Heart left ventricle (tissue), 16 donors: ENCODE measurements around the gene SLC35F1. TPM values are rescaled to one million over a fixed set of nuclear protein-coding genes. Genes with fewer than 3 reads are reported as not detected.
A peak's percentile ranks its signal among the peaks of the same experiment; 100 is the strongest.

ENCODE experiments used
- ATAC-seq, 4 donors: fragments of 200-7000 bp; cut with Tn5 transposase; one replicate each; pipeline ENCODE4 v1.9.1; 2020 to 2022; ENCODE audit warnings: moderate library complexity in 4 of 4, mild to moderate bottlenecking in 3 of 4, moderate number of reproducible peaks in 1 of 4
- DNase-seq, 5 donors: peaks; one replicate each; pipeline ENCODE4 v3.0.0-alpha.2; 2020
- H3K27ac ChIP-seq, 12 donors: fragments of 200-600 bp; sonication (generic) in 4 of 12; one replicate each; pipeline versions ENCODE4 v1.5.0 to v1.8.0; 2016 to 2022; ENCODE audit warnings: mild to moderate bottlenecking in 2 of 12
- H3K27me3 ChIP-seq, 9 donors: fragments of 200-600 bp; sonication (generic) in 2 of 9; one replicate each; pipeline versions ENCODE4 v1.5.1 to v1.8.0; 2016 to 2022; ENCODE audit warnings: mild to moderate bottlenecking in 3 of 9
- H3K36me3 ChIP-seq, 9 donors: fragments of 200-600 bp; sonication (generic) in 2 of 9; one replicate each; pipeline versions ENCODE4 v1.5.0 to v1.8.0; 2018 to 2022; ENCODE audit warnings: mild to moderate bottlenecking in 2 of 9
- H3K4me1 ChIP-seq, 12 donors: fragments of 200-600 bp; sonication (generic) in 4 of 12; one replicate each; pipeline versions ENCODE4 v1.5.0 to v1.8.0; 2016 to 2022; ENCODE audit warnings: mild to moderate bottlenecking in 3 of 12
- H3K4me3 ChIP-seq, 12 donors: fragments of 200-600 bp; sonication (generic) in 4 of 12; one replicate each; pipeline versions ENCODE4 v1.5.0 to v1.8.0; 2017 to 2022; ENCODE audit warnings: mild to moderate bottlenecking in 9 of 12, moderate library complexity in 4 of 12
- H3K9me3 ChIP-seq, 12 donors: fragments of 200-600 bp; sonication (generic) in 4 of 12; one replicate each; pipeline versions ENCODE4 v1.5.0 to v1.8.0; 2016 to 2022; ENCODE audit warnings: mild to moderate bottlenecking in 1 of 12
- CTCF ChIP-seq, 12 donors: fragments of 200-600 bp; sonication (generic) in 4 of 12; IDR thresholded peaks; one replicate each; pipeline versions ENCODE4 v1.5.0 to v1.8.0; 2018 to 2022; ENCODE audit warnings: antibody characterized with exemption in 12 of 12, mild to moderate bottlenecking in 5 of 12
- POLR2A ChIP-seq, 2 donors: fragments of 450-650 bp; IDR thresholded peaks; one replicate each; pipeline ENCODE4 v1.6.1; 2017; ENCODE audit warnings: antibody characterized with exemption in 2 of 2, mild to moderate bottlenecking in 2 of 2, moderate library complexity in 2 of 2
- WGBS, 4 donors: extraction: QIAGEN DNeasy Blood & Tissue Kit in 2 of 4; methylation state at CpG; one replicate each; pipeline versions ENCODE4 v1.1.5 to v1.1.7; 2013 to 2018; 5-methylcytosine and 5-hydroxymethylcytosine counted together
- intact Hi-C, 10 donors: fragments of 100-400 bp; cut with DNase I; formaldehyde crosslinking; loops; one replicate each; pipeline versions ENCODE4 v1.11.1 to v1.14.2; 2022
- polyA plus RNA-seq, 2 donors: library from polyadenylated mRNA; stranded (reverse); fragments of 200-250 nt; gene quantifications; one replicate each; pipeline ENCODE4 v1.2.3, GENCODE V29; 2013
- total RNA-seq, 9 donors: library from RNA; depleted of rRNA in 2 of 9; stranded (reverse); fragments of >200 nt in 2 of 9; fragmentation: NEBNext Ultra II Directional in 3 of 9; extraction: Animal tissue kit (Norgen Biotek cat#: 25700) in 3 of 9; gene quantifications; one replicate each; pipeline versions ENCODE4 v1.1.0 to v1.2.4, GENCODE V29; 2016 to 2023
- donor health status: ischemic (EF 13 %, LVEDD 7.1; RV severe dilation, severe dysfunction).
- donor health status: healthy with polysubstance abuse.
- donor health status: DM: no; HTN: yes; CAD: no.
- donor health status: DM: no; HTN: no; CAD: no.
- donor health status: ischemic (EF 25% LVEDD 6.9; RV normal size, moderate dysfunction).
- donor health status: ischemic (EF 25% LVEDD 5.7; RV mildly dilated, moderate dysfunction).
- donor health status: healthy.
- donor health status: DM: yes; HTN: yes; CAD: no.
- donor health status: ischemic (EF 35%, LVEDD 5.7; RV mildly dilated, moderate dysfunction).
- donor health status: nonischemic (EF 11% LVEDD 7.7; RV severe dilation, severe dysfunction).
- donor health status: DM: yes; HTN: yes; CAD: no.
- donor health status: PGD.
- donor health status: ischemic (EF 29% LVEDD 5.4; RV normal size, mild dysfunction).
- donor health status: nonischemic (EF 23%, LVEDD 6.1; RV moderate dilation, normal function).

The SLC35F1 gene
- total and polyA plus RNA-seq, 11 donors = 1.1 to 11.6 (median 5.0) TPM

DNA sequence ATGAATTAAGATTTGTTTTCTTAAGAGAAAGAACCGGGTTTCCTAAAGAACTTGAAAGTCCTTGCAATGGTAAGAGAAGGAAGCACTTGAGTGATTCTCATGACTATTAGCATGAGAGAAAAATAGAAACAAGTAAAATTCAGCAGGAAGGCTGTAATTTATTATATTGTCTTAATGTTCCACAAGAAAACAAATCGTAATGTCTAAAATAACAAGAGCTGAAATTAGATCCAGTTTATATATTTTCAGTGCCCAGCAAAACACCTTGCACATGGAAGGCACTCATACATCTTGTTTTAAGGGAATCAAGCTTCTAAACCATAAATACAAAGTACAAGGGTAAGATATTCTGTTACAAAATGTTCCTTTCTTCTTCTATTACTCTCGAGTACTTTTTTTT lies 411.6 kb downstream of the SLC35F1 start:
- intact Hi-C loops = loop anchor here in 1 of 10 donors (5.0 kb wide), 1 partner anchor 49 kb away; no protein-coding TSS in a partner anchor
- 46 to 55% (median 51%) methylated on average over 3 of the region's 3 CpGs for WGBS, 4 donors
- Histone ChIP-seq H3K36me3 (no peaks in the 10 kb centered on the region), H3K4me3 (no peak overlapping the region), H3K4me1 (peaks cover 4 to 63% (median 19%) of the 10 kb centered on the region in 12 donors), H3K27me3 (no peaks in the 10 kb centered on the region), H3K9me3 (no peaks in the 10 kb centered on the region), H3K27ac (peak overlapping the region; percentile 22 to 79 (median 66))
- no peak for ATAC-seq
- TF ChIP-seq POLR2A (IDR thresholded peaks at IDR 0.05) (no peak), CTCF (IDR thresholded peaks at IDR 0.05) (no peak)
- DNase-seq = no peak

DNA sequence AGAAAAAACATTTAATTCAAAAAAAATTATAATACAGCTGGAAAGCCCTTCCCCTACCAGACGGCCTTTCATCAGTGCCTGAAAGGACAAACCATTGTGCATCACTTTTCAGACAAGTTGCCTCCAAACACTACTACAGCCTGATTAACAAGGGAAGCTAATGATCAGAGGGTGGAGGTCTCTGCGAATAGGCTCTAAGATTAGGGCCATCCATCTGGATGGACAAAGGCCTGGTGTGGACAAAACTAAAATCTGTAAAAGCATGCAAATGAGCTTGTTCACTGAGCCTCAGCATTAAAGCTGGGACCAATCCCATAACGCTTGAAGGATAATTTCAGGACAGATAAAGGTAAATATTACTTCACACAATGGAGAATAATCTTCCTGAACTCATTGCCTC lies 412.4 kb downstream of the SLC35F1 start:
- no peak for TF ChIP-seq CTCF (IDR thresholded peaks at IDR 0.05)
- no peak for TF ChIP-seq POLR2A (IDR thresholded peaks at IDR 0.05)
- 86 to 91% (median 89%) methylated on average over 3 of the region's 3 CpGs for WGBS, 4 donors
- H3K36me3 ChIP-seq = no peaks in the 10 kb centered on the region
- no peak for DNase-seq
- no peak for ATAC-seq
- no peaks in the 10 kb centered on the region for H3K9me3 ChIP-seq
- H3K27me3 ChIP-seq = no peaks in the 10 kb centered on the region
- H3K4me1 ChIP-seq = peaks cover 4 to 62% (median 19%) of the 10 kb centered on the region in 12 donors
- no peak overlapping the region for H3K4me3 ChIP-seq
- peak overlapping the region in 3 of 12 donors; percentile 75 to 79 (median 76) for H3K27ac ChIP-seq
- intact Hi-C loops = loop anchor here in 1 of 10 donors (5.0 kb wide), 1 partner anchor 48 kb away; no protein-coding TSS in a partner anchor

GRCh38 chr6:118319894-118320649 lies 413.0 kb downstream of the SLC35F1 start:
- intact Hi-C loops = loop anchor here in 1 of 10 donors (5.0 kb wide), 1 partner anchor 47 kb away; no protein-coding TSS in a partner anchor
- DNase-seq = no peak
- H3K36me3 ChIP-seq = no peaks in the 10 kb centered on the region
- H3K27me3 ChIP-seq = no peaks in the 10 kb centered on the region
- no peak overlapping the region for H3K4me3 ChIP-seq
- WGBS, 4 donors = 82 to 91% (median 86%) methylated on average over 5 of the region's 5 CpGs
- H3K4me1 ChIP-seq = peaks cover 4 to 58% (median 19%) of the 10 kb centered on the region in 12 donors
- no peaks in the 10 kb centered on the region for H3K9me3 ChIP-seq
- no peak for TF ChIP-seq CTCF (IDR thresholded peaks at IDR 0.05)
- TF ChIP-seq POLR2A (IDR thresholded peaks at IDR 0.05) = no peak
- H3K27ac ChIP-seq = peak overlapping the region in 1 of 12 donors; percentile 13
- ATAC-seq = no peak

- TF ChIP-seq CTCF (IDR thresholded peaks at IDR 0.05) (no peak), POLR2A (IDR thresholded peaks at IDR 0.05) (no peak)
- H3K4me3 ChIP-seq = no peak overlapping the region
- no peaks in the 10 kb centered on the region for H3K9me3 ChIP-seq
- H3K36me3 ChIP-seq = no peaks in the 10 kb centered on the region
- peaks cover 4 to 55% (median 18%) of the 10 kb centered on the region in 12 donors for H3K4me1 ChIP-seq
- no peaks in the 10 kb centered on the region for H3K27me3 ChIP-seq
- intact Hi-C loops = no loop called here
- ATAC-seq (no peak), DNase-seq (no peak)
- H3K27ac ChIP-seq = peak overlapping the region in 1 of 12 donors; percentile 13
- 48 to 63% (median 55%) methylated on average over 2 of the region's 2 CpGs for WGBS, 4 donors
Measured at GRCh38 chr6:118320652-118321051, 413.6 kb downstream of the SLC35F1 start.
